COLO829 (cell line): ENCODE measurements around the gene ARMC7.
A peak's percentile ranks its signal among the peaks of the same experiment; 100 is the strongest.

Experiments used
- DNase-seq: peaks from one replicate; pipeline ENCODE4 v3.0.0; 2012; ENCODE audit warnings: low spot score

ARMC7 gene

DNA sequence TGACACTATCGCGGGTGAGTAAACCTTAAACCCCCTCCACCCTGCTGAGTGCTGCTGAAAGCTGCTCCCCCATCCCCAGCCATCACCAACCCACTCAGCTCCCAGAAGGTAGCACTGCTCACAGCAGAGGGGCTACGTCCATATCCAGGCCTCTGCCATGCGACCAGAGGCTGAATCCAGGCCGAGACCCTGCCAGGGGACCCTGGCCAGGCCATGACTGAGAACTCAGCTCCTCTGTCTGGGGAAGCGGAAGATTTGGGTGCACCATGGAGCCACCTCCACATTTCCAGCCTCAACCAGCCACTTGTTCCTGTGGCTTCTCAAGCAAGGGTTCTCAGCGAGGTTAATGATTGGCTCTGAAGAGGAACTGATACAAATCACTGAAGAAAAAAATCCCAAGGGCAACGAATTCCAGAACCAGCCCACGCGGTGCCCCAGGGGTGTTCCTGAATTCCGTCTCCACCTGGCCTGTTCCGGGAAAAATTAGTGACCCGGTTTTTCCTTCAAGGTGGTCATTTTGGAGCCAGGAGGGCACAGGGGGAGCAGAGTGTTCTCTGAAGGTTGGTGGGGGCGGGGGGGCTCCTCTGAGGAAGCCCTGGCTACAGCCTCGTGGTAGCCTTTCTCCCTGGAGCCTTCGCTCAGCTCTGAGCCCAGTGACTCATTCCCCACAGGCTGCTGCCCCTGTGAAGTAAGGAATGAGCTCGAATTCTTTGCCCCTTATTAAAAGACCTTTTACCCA, 31.3 kb upstream of the ARMC7 start:
- peak; percentile 62 for DNase-seq

- no peak for DNase-seq
These were observed 30.8 kb upstream of the ARMC7 start for GRCh38 chr17:75079023-75079373.

DNA sequence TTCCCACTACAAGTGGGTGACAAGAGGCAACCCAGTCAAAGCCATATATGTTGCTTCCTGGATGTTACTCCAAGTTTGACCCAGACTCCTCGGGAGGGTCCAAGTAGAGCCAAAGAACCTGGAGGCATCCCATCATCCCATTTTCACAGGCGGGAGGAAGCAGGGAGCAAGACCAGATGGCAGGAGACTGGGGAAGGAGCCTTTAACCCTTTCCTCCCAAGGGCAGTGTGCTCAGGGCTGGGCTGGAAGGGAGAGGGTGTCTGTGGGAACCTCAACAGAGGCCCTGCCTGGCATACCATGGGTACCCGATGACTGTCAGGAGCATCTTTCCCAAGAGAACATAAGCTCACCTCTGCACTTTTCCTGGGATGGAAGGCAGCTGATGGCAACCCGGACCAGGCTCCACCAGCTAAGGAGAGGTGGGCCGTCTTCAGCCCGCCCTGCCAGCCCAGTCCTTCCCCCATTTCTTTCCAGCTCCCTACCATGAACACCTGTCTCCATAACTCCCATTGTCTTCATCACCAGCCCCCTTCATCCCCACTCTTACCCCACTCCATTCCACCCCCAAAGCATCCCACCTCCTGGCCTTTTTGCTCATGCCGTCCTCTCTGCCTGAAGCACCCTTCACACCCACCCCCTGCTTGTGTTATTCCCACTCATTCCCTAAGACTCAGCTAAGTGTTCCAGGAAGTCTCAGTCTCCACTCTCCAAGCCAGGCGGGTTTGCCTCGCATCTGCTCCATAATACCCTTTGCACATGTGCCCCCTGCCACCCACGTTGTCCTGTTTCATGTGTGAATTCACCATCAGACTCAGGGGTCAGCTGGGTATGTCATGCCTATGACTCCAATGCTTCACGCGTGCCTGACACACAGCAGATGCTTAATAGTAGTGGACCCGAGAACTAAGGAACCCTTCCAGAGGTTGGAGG, 27.9 kb upstream of the ARMC7 start:
- no peak for DNase-seq

DNA sequence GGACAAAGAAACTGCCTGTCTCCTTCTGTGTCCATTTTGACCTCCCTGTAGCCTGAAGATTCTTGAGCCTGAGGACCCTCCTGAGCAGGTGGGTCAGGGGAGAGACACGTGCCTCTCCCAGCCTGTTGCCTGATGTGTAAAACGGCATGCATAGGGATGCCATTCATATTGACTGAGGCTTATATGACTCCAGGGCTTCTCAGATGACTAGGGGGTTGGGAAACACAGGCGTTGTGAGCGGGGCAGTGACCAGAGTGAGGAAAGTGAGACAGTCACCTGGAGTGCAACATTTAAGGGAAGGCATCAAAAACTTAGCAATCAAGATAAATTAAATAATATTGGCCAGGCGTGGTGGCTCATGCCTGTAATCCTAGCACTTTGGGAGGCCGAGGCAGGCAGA, 27.1 kb upstream of the ARMC7 start:
- no peak for DNase-seq

GRCh38 chr17:75084039-75084660, 25.6 kb upstream of the ARMC7 start:
- no peak for DNase-seq

DNA sequence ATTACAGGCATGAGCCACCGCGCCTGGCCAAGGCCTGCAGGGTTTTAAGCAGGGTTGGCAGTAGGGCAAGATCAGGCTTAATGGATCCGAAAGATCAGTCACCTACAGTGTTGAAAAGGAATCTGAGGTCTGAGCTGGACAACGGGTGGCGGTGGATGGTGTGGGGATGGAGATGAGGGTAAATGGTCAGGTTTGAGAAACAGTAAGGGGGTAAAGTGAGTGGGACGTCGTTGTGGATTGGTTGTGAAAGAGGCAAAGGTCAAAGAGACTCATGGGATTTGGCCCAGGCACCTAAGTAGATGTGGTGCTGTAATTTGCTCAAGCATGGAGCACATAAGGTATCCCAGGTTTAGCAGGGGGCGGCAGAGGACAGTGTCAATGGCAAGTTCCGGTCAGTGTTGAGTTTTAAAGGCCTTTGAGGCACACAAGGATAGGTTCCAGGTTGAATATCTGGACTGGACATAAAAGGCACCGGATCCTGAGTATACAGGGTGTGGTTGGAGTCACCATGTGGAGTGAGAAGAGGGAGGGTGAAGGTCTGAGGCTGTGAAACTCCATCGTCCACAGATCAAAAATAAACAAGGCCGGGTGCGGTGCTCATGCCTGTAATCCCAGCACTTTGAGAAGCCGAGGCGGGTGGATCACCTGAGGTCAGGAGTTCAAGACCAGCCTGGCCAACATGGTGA, 23.1 kb upstream of the ARMC7 start:
- no peak for DNase-seq

- DNase-seq: no peak
These were observed 22.6 kb upstream of the ARMC7 start for GRCh38 chr17:75087182-75087557.

GRCh38 chr17:75087558-75088453, 22.0 kb upstream of the ARMC7 start, which contains the start of gene SLC16A5:
Gene SLC16A5 (plus strand): TSS chr17:75087954. CDS start chr17:75093637, 5,683 bp downstream.
- DNase-seq: peak; percentile 83

- no peak for DNase-seq
These were observed 21.0 kb upstream of the ARMC7 start for GRCh38 chr17:75088465-75089417.

DNA sequence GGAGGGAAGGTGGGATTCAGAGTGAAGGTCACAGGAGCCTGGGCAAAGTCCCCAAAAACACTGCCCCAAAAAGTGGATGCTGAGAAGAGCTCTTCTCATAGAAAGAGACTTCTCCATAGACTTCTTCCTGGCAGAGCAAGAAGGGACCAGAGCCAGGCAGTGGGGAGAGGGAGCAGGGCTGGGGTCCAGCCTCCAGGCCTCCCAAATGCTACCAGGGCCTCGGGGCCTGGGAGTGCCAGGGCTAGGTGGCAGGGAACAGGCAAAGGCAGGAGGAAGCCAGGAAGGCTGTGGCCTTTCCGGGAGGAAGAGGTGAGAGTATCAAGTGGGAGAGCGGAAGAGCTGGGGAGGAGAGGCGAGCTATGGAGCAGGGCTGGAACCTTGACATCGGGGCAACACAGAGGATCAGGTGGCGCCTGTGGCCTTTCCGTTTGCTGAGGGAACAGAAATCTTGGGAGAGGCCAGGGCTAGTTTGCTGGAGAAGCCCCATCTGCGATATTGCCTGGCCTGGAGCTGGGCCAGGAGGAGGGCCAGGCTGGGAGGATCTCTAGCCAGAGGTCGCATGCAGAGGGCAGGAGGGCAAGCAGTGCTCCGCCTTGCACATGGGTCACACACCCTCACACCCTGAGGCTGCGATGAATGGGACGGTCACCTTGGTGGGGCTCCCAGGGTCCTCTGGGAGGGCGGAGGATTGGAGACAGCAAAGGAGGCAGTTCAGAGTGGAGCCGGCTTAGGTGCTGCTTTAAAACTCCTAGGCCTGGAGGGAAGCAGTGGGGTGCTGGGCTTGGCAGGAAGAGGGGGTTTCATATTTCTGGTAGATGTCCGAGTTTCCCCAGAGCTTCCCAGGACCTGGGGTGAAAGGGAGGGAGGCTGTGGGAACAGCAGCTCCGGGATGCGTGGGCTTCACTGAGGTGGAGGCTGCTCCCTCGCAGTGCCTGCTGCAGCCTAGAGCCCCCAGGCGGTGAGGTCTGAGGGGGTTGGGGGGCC, 18.6 kb upstream of the ARMC7 start:
- no peak for DNase-seq

DNA sequence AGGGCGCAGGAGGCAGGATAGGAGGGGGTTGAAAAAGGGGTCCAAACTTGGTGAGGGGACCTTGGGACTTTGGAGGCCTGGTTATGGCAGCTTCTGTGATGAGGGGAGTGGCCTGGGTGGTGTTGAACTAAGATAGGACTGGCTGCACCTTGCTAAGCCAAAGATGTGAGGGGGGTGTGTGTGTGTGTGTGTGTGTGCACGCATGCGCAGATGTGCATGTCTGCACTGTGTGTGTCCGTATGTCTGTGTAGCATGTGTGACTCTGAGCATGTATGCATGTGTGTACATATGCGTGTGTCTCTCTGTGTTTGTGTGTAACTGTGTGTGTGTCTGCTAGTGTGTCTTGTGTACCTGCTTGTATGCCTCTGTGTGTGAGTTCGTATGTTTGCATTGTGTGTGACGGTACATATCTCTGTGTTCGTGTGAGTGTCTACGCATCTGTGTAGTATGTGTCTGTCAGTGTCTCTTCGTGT, 17.9 kb upstream of the ARMC7 start:
- DNase-seq: no peak

- no peak for DNase-seq
These were observed 16.1 kb upstream of the ARMC7 start for GRCh38 chr17:75093548-75094158.

- DNase-seq: no peak
These were observed 14.8 kb upstream of the ARMC7 start for GRCh38 chr17:75094871-75095399.

GRCh38 chr17:75096082-75096625, 13.6 kb upstream of the ARMC7 start:
- no peak for DNase-seq

DNA sequence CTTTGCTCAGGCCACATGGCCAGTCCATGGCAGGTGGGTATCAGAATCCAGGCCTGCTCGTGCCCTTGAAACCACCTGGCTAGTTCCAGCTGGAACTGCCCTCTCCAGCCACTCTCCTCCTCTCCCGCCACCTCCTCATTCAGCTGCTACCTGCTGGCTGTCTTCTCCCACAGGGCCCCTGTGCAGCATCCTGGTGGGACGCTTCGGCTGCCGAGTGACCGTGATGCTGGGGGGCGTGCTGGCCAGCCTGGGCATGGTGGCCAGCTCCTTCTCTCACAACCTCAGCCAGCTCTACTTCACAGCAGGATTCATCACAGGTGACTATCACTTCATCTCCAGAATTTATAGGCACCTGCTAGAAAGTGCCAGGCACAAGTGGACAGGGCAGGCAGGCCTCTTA, 11.9 kb upstream of the ARMC7 start:
- no peak for DNase-seq

DNA sequence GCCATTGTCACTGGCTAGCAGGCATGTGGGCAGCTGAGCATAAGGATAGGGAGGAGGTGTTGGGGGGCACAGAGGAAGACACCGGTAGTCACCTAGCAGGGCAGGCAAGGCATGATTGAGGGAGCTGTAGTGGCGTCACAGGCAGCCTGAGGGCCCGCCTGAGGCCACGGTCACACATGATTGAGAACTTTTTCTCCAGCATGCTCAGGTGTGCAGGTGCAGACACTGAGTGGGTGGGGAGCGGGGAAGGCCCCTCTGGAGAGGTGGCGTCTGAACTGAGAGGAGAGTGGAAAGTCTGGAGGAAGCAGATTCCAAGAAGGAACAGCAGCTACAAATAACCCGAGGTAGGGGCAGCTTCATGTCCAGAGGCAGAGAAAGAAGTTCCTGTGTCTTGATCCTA, 10.9 kb upstream of the ARMC7 start:
- no peak for DNase-seq

DNA sequence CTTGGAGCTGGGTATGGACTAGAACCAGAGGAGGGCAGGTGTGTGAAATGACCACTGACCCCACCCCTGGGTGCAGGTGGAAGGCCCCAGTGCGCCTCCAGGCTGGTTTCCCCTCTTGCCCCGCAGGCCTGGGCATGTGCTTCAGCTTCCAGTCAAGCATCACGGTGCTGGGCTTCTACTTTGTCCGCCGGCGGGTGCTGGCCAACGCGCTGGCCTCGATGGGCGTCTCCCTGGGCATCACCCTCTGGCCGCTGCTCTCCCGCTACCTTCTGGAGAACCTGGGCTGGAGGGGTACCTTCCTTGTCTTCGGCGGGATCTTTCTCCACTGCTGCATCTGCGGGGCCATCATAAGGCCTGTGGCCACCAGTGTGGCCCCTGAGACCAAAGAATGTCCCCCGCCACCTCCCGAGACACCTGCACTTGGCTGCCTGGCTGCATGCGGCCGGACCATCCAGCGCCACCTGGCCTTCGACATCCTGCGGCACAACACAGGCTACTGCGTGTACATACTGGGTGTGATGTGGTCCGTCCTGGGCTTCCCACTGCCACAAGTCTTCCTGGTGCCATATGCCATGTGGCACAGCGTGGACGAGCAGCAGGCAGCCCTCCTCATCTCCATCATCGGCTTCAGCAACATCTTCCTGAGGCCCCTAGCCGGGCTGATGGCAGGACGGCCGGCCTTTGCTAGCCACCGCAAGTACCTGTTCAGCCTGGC, 9.7 kb upstream of the ARMC7 start:
- no peak for DNase-seq
